Kidney (tissue), 14 donors: ENCODE measurements around the gene HOMER1. TPM values are rescaled to one million over a fixed set of nuclear protein-coding genes. Genes with fewer than 3 reads are reported as not detected.

Source experiments
- DNase-seq, 5 donors: peaks; one replicate each; pipeline ENCODE4 v3.0.0-alpha.2; 2013 to 2020
- FAIRE-seq: peaks from 2 replicates; lab custom pipeline; 2012; peaks lifted over from hg19 to GRCh38; lab: Jason Lieb, UNC
- H3K27ac ChIP-seq, 2 donors: one replicate each; pipeline ENCODE4 v1.7.0; 2013; ENCODE audit warnings: low read depth in 2 of 2, low read length in 2 of 2, inconsistent platforms in 1 of 2
- H3K27me3 ChIP-seq: one replicate; pipeline ENCODE4 v1.7.1; 2013; ENCODE audit warnings: low read length, inconsistent platforms; ENCODE audit not compliant: control insufficient read depth, insufficient read depth
- H3K36me3 ChIP-seq, 3 donors: one replicate each; pipeline versions ENCODE4 v1.7.0 to v1.7.1; 2013; ENCODE audit warnings: low read length in 3 of 3, control low read depth in 1 of 3, inconsistent platforms in 1 of 3; ENCODE audit not compliant: insufficient read depth in 3 of 3, control insufficient read depth in 2 of 3
- H3K4me1 ChIP-seq, 3 donors: one replicate each; pipeline versions ENCODE4 v1.7.0 to v1.7.1; 2013; ENCODE audit warnings: low read length in 3 of 3, inconsistent platforms in 1 of 3, low read depth in 1 of 3; ENCODE audit not compliant: control insufficient read depth in 2 of 3, insufficient read depth in 2 of 3
- H3K4me3 ChIP-seq, 3 donors: one replicate each; pipeline versions ENCODE4 v1.7.0 to v1.8.1; 2013; ENCODE audit warnings: low read length in 3 of 3, control low read depth in 1 of 3, inconsistent platforms in 1 of 3
- H3K9ac ChIP-seq, 3 donors: one replicate each; pipeline versions ENCODE4 v1.7.0 to v1.7.1; 2013; ENCODE audit warnings: low read length in 3 of 3, control low read depth in 1 of 3, inconsistent platforms in 1 of 3
- H3K9me3 ChIP-seq, 3 donors: one replicate each; pipeline versions ENCODE4 v1.7.0 to v1.7.1; 2013; ENCODE audit warnings: low read length in 3 of 3, control low read depth in 1 of 3, inconsistent platforms in 1 of 3; ENCODE audit not compliant: control insufficient read depth in 2 of 3, insufficient read depth in 1 of 3
- CTCF ChIP-seq: IDR thresholded peaks from 3 replicates; pipeline ENCODE4 v1.5.1; 2012; ENCODE audit warnings: mild to moderate bottlenecking, moderate library complexity, borderline replicate concordance; ENCODE audit not compliant: insufficient read depth; ENCODE audit errors: extremely low read depth
- intact Hi-C: fragments of 100-400 bp; cut with DNase I; formaldehyde crosslinking; loops from one replicate; pipeline ENCODE4 v1.11.1; 2022
- polyA plus RNA-seq: library from polyadenylated mRNA; stranded (reverse); fragments of 350-450 nt; fragmentation: Illumina TruSeq; extraction: RNeasy Lipid Tissue Mini Kit (QIAGEN cat#74804); gene quantifications from one replicate; pipeline ENCODE4 v1.2.3, GENCODE V29; 2014; ENCODE audit warnings: low read depth, low replicate concordance; ENCODE audit not compliant: insufficient read depth
- total RNA-seq: library from RNA; stranded (reverse); fragmentation: NEBNext Ultra II Directional; extraction: Animal tissue kit (Norgen Biotek cat#: 25700); gene quantifications from one replicate; pipeline ENCODE4 v1.2.1, GENCODE V29; 2021
- donor health status: control.
- donor health status: control.
- donor health status: control.
- donor health status: control.
- donor health status: control.
- donor health status: DM: yes; HTN: yes; CAD: no.
- donor health status: Normal renal cell carcinoma (clear cell type).

HOMER1 gene
- total and polyA plus RNA-seq, 2 donors from 2014 or later: 2.3 to 9.2 TPM

- Histone ChIP-seq H3K27ac (no peak overlapping the region), H3K4me3 (no peak overlapping the region), H3K9me3 (no peaks in the 10 kb centered on the region), H3K36me3 (no peaks in the 10 kb centered on the region), H3K4me1 (no peaks in the 10 kb centered on the region), H3K9ac (no peak overlapping the region), H3K27me3 (no peaks in the 10 kb centered on the region)
- TF ChIP-seq CTCF: no peak
- no peak for FAIRE-seq
- intact Hi-C loops: no loop called here
- DNase-seq: no peak
These were observed 33.0 kb upstream of the HOMER1 start for GRCh38 chr5:79546782-79547428.

- no peak for TF ChIP-seq CTCF
- intact Hi-C loops: no loop called here
- H3K36me3 ChIP-seq: no peaks in the 10 kb centered on the region
These were observed 30.2 kb upstream of the HOMER1 start for GRCh38 chr5:79544131-79544530.

GRCh38 chr5:79540939-79541338 lies 27.0 kb upstream of the HOMER1 start:
- Histone ChIP-seq H3K36me3 (no peaks in the 10 kb centered on the region), H3K9me3 (no peaks in the 10 kb centered on the region), H3K4me1 (no peaks in the 10 kb centered on the region), H3K9ac (no peak overlapping the region), H3K4me3 (no peak overlapping the region), H3K27ac (no peak overlapping the region), H3K27me3 (no peaks in the 10 kb centered on the region)
- no peak for TF ChIP-seq CTCF
- FAIRE-seq (no peak), DNase-seq (no peak)
- intact Hi-C loops: no loop called here

More at GRCh38 chr5:79544131-79544530, 30.2 kb upstream of the HOMER1 start:
- no peak for DNase-seq
- H3K9me3 ChIP-seq: no peaks in the 10 kb centered on the region
- no peak overlapping the region for H3K27ac ChIP-seq
- no peak for FAIRE-seq
- no peaks in the 10 kb centered on the region for H3K27me3 ChIP-seq
- no peak overlapping the region for H3K9ac ChIP-seq
- no peak overlapping the region for H3K4me3 ChIP-seq
- no peaks in the 10 kb centered on the region for H3K4me1 ChIP-seq
